GM13976 (cell line): ENCODE measurements around the gene AFDN.
A peak's percentile ranks its signal among the peaks of the same experiment; 100 is the strongest.

Source experiments
- DNase-seq: peaks from one replicate; pipeline ENCODE4 v3.0.0; 2012; ENCODE audit warnings: low spot score
- CTCF ChIP-seq: IDR thresholded peaks from 2 replicates; pipeline ENCODE4 v1.5.1; 2012; ENCODE audit warnings: borderline replicate concordance, mild to moderate bottlenecking; ENCODE audit not compliant: insufficient read depth; ENCODE audit errors: extremely low read depth, missing control alignments, control extremely low read depth
- in situ Hi-C: fragments of 300-500 bp; cut with MboI; formaldehyde crosslinking; loops from one replicate; pipeline ENCODE4 v1.12.0; 2022; ENCODE audit warnings: low sequenced_read_pairs, mixed read lengths, inconsistent platforms; ENCODE audit not compliant: unreplicated experiment

The AFDN gene

GRCh38 chr6:167966540-167966905, 139.8 kb downstream of the AFDN start:
- no peak for TF ChIP-seq CTCF
- in situ Hi-C loops: no loop called here
- no peak for DNase-seq

GRCh38 chr6:167968091-167968490, 141.4 kb downstream of the AFDN start:
- peak; percentile 27 for TF ChIP-seq CTCF
- in situ Hi-C loops: no loop called here
- no peak for DNase-seq

- DNase-seq: no peak
- in situ Hi-C loops: no loop called here
Measured at GRCh38 chr6:167970230-167970629, 143.5 kb downstream of the AFDN start.

GRCh38 chr6:167972193-167972592, 145.5 kb downstream of the AFDN start:
- no peak for TF ChIP-seq CTCF
- in situ Hi-C loops: no loop called here
- no peak for DNase-seq

More at GRCh38 chr6:167970230-167970629, 143.5 kb downstream of the AFDN start:
- no peak for TF ChIP-seq CTCF

- in situ Hi-C loops: no loop called here
- no peak for DNase-seq
- TF ChIP-seq CTCF: no peak
Measured at GRCh38 chr6:167973148-167973885, 146.6 kb downstream of the AFDN start.

- no peak for DNase-seq
- no peak for TF ChIP-seq CTCF
- in situ Hi-C loops: no loop called here
Measured at GRCh38 chr6:167974640-167975344, 148.1 kb downstream of the AFDN start.
